ENCODE results near the gene FBXL16.

The FBXL16 gene

DNA sequence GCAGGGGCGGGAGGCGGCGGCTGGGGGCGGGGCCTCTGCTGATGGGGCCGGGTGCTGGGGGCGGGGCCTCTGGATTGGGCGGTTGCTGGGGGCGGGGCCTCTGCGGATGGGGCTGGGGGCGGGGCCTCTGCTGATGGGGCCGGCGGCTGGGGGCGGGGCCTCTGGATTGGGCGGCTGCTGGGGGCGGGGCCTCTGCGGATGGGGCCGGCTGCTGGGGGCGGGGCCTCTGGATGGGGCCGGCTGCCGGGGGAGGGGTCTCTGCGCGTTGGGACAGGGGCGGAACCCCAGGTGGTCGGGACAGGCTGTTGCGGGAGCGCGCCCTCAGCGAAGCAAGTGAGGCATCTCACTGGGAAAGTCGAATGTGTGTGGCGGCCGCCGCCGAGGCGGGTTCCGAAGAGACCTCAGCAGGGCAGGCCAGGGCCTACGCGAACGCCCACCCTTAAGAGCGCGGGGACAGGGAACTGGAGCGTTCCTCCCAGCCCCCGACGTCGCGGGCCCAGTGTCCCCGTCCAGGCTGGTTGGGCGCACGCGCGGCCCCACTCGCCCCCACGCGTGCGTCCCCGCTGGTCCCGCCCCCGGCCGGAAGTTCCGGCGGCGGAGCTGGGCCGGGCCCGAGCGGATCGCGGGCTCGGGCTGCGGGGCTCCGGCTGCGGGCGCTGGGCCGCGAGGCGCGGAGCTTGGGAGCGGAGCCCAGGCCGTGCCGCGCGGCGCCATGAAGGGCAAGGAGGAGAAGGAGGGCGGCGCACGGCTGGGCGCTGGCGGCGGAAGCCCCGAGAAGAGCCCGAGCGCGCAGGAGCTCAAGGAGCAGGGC is 25.6 kb downstream of the FBXL16 start, which contains the start of gene STUB1:
STUB1 (plus strand) TSS at position 597 of the 811 bp plus-strand sequence; CDS start at position 713, 116 bp downstream.
- peak; percentile 88 for DNase-seq (ENCODE audit: extremely low spot score)
- ChIA-PET CTCF (interaction anchor here (1.0 to 4.6 kb wide), 6 partner anchors 10 to 87 kb away, joined by 3 to 28 read pairs (median 4); partner anchors contain the start of genes RHOT2 and WDR90), POLR2A (interaction anchor here (0.7 to 1.2 kb wide), 4 partner anchors 11 to 1475 kb away, joined by 3 to 7 read pairs (median 4); partner anchors contain the start of genes RHOT2 and TRAF7)
- TF ChIP-seq, protein P1, sequence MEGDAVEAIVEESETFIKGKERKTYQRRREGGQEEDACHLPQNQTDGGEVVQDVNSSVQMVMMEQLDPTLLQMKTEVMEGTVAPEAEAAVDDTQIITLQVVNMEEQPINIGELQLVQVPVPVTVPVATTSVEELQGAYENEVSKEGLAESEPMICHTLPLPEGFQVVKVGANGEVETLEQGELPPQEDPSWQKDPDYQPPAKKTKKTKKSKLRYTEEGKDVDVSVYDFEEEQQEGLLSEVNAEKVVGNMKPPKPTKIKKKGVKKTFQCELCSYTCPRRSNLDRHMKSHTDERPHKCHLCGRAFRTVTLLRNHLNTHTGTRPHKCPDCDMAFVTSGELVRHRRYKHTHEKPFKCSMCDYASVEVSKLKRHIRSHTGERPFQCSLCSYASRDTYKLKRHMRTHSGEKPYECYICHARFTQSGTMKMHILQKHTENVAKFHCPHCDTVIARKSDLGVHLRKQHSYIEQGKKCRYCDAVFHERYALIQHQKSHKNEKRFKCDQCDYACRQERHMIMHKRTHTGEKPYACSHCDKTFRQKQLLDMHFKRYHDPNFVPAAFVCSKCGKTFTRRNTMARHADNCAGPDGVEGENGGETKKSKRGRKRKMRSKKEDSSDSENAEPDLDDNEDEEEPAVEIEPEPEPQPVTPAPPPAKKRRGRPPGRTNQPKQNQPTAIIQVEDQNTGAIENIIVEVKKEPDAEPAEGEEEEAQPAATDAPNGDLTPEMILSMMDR (IDR thresholded peaks at IDR 0.05; ENCODE audit: control extremely low read depth, extremely low read depth, low read depth, missing control alignments) = no peak

DNA sequence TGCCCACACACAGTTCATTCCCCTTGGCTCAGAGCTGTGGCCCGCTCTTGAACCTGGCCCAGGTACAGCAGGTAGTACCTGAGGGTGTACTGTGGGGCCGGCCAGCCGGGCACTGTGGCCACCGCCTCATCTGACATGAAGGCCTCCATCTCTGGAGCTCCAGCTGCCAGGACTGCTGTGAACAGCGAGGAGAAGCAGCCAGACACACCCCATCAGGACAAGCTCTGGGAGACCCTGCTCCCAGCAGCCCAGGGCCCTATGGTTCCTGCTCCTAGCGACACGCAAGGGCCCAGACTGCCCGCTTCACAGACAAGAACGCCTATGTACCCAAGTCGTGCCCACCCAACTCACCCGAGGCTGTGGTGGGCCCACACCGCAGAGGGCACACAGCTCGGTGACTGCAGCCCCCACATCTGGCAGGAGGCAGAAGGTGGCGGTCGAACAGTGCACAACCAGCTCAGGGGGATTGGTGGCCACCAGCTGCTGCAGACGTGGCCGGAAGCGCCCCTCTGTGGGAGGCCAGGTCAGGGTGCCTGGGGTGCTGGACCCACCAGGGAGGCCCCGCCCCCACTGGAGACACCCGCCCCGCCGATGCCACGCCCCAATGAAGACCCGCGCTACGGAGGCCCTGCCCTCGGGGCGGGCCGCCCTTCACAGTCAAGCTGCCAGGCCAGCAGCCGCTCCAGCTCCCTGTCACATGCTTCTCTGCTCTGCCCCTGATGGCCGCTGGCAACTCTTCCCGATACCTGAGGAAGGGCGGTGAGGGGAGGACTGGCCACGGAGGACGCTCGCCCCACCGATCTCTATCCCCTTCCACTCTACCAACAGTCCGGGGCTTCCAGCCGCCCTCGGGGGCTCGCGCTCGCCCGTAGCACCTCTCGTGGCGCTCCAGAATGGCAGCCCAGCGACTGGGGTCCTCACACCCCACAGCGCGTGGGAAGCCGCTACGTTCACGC is 26.5 kb downstream of the FBXL16 start:
- peak; percentile 54 for DNase-seq (ENCODE audit: extremely low spot score)
- ChIA-PET CTCF (interaction anchor here (1.2 to 4.6 kb wide), 2 partner anchors 11 to 42 kb away, joined by 3 to 28 read pairs; partner anchors contain the start of genes ANTKMT and RHOT2), POLR2A (interaction anchor here (0.8 kb wide), 1 partner anchor 10 kb away, joined by 3 read pairs; no protein-coding TSS in a partner anchor)
- TF ChIP-seq, protein P1 (IDR thresholded peaks at IDR 0.05; ENCODE audit: control extremely low read depth, extremely low read depth, low read depth, missing control alignments) = no peak

DNA sequence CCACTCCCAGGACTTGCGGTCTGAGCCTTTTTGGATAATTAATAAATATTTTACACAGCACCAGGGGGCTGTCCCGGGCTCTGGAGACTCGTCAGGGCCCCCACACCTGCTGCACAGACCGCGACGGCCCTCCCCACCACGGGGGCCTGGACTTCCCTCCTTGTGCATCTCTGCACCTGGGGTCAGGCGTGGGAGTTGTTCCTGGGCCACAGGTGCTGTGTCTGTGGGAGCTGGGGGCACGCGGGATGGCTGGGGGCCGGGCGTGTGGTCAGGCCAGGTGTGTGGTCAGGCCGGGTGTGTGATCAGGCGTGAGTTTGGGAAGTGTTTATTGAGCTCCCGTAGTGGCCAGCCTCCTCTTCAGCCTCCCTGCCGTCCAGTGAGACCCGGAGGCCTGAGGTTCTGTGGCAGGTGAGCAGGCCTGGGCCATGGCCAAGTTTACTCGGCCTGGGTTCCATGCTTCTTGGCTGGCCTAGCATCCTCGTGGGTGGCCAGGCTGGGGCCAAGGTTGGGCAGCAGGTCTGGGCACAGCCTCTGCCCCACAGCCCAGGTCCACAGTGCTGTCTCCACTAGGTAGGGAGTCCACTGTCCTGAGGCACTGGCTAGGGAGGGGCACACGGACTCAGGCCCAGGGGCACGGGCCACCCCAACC is 27.3 kb downstream of the FBXL16 start:
- ChIA-PET POLR2A (no interaction called here), CTCF (interaction anchor here (1.2 to 4.6 kb wide), 2 partner anchors 10 to 43 kb away, joined by 3 to 28 read pairs; partner anchors contain the start of genes ANTKMT and RHOT2)
- TF ChIP-seq, protein P1 (IDR thresholded peaks at IDR 0.05; ENCODE audit: control extremely low read depth, extremely low read depth, low read depth, missing control alignments) = no peak
- no peak for DNase-seq (ENCODE audit: extremely low spot score)

DNA sequence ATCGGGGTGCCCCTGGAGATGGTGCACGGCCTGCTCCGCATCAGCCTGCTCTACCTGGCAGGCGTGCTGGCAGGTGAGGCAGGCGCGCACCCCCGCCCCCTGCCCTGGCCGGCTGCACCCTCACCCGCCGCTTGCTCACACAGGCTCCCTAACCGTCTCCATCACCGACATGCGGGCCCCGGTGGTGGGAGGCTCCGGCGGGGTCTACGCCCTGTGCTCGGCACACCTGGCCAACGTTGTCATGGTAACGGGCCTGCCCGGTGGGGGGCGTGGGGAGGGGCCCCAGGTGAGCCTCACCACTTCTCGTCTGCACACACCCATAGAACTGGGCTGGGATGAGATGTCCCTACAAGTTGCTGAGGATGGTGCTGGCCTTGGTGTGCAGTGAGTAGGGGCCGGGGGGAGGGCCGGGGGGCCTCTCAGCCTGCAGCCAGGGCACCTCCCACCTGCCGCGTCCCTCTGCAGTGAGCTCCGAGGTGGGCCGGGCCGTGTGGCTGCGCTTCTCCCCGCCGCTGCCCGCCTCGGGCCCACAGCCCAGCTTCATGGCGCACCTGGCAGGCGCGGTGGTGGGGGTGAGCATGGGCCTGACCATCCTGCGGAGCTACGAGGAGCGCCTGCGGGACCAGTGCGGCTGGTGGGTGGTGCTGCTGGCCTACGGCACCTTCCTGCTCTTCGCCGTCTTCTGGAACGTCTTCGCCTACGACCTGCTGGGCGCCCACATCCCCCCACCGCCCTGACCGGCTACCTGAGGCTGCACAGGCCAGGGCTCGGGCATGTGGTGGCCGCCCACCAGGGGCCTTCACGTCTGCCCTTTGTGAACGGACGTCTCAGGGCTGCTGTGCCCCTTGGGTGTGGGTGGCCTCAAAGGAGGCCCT is 28.0 kb downstream of the FBXL16 start:
- TF ChIP-seq, protein P1 (IDR thresholded peaks at IDR 0.05; ENCODE audit: control extremely low read depth, extremely low read depth, low read depth, missing control alignments) = no peak
- CTCF ChIA-PET = interaction anchor here (0.7 to 4.6 kb wide), 3 partner anchors 10 to 44 kb away, joined by 3 to 28 read pairs (median 3); partner anchors contain the start of genes ANTKMT, RHOT2 and WDR90
- POLR2A ChIA-PET = no interaction called here
- DNase-seq (ENCODE audit: extremely low spot score) = no peak

- TF ChIP-seq, protein P1 (IDR thresholded peaks at IDR 0.05; ENCODE audit: control extremely low read depth, extremely low read depth, low read depth, missing control alignments) = no peak
- POLR2A ChIA-PET = no interaction called here
- DNase-seq (ENCODE audit: extremely low spot score) = no peak
- CTCF ChIA-PET = interaction anchor here (0.7 to 1.4 kb wide), 3 partner anchors 10 to 29 kb away, joined by 3 to 4 read pairs (median 3); partner anchors contain the start of gene WDR90
Measured at GRCh38 chr16:676913-677312, 28.7 kb downstream of the FBXL16 start.
